Caco-2 (cell line): ENCODE measurements around the gene NXF1. TPM values are rescaled to one million over a fixed set of nuclear protein-coding genes. Genes with fewer than 3 reads are reported as not detected.
"Not testable (repeated sequence)": the region's sequence is repeated elsewhere in the genome, so short reads cannot be mapped to it uniquely, and the experiment has no call there.

Experiments
- BruUV-seq: library from RNA; stranded (reverse); fragments of 400-500 nt; replicated peaks from 2 replicates; lab custom pipeline; 2021; lab: Mats Ljungman, UMichigan
- CTCF ChIA-PET: fragments of 300-600 bp; sonication (Branson Sonifier 250); formaldehyde crosslinking; loops from one replicate; lab custom pipeline; 2022; ENCODE audit warnings: antibody characterized with exemption; lab: Charles Lee
- POLR2A ChIA-PET: fragments of 300-600 bp; sonication (Branson Sonifier 250); formaldehyde crosslinking; loops from one replicate; lab custom pipeline; 2022; ENCODE audit warnings: antibody characterized with exemption; lab: Charles Lee
- DNase-seq, 2 experiments: peaks; one replicate each; pipeline versions ENCODE4 v3.0.0 to v3.0.0-alpha.2; 2020 to 2022
- H3K27me3 ChIP-seq: replicated peaks from 2 replicates; pipeline ENCODE4 v1.6.0; 2011; ENCODE audit warnings: low read length; ENCODE audit not compliant: control insufficient read depth, insufficient read depth
- H3K36me3 ChIP-seq: 2 replicates; pipeline ENCODE4 v1.5.1; 2011; ENCODE audit warnings: low read length; ENCODE audit not compliant: control insufficient read depth, insufficient read depth
- H3K4me1 ChIP-seq: fragments of 250-450 bp; sonication (Bioruptor Pico); 2 replicates; pipeline ENCODE4 v1.5.1; 2020; ENCODE audit warnings: mild to moderate bottlenecking
- H3K4me3 ChIP-seq: 2 replicates; pipeline ENCODE4 v1.5.1; 2011; ENCODE audit warnings: low read depth, mild to moderate bottlenecking, control low read depth, low read length
- H3K9me3 ChIP-seq: fragments of 250-450 bp; sonication (Bioruptor Pico); 2 replicates; pipeline ENCODE4 v1.5.1; 2020; ENCODE audit warnings: mild to moderate bottlenecking, moderate library complexity
- H3K27ac Mint-ChIP-seq: one replicate; pipeline ENCODE4 v1.8.0; 2022; ENCODE audit warnings: mixed read lengths; ENCODE audit not compliant: unreplicated experiment
- H3K27me3 Mint-ChIP-seq: one replicate; pipeline ENCODE4 v1.8.0; 2022; ENCODE audit warnings: mixed read lengths; ENCODE audit not compliant: insufficient read depth, unreplicated experiment
- H3K36me3 Mint-ChIP-seq: one replicate; pipeline ENCODE4 v1.8.0; 2022; ENCODE audit warnings: mild to moderate bottlenecking, mixed read lengths; ENCODE audit not compliant: insufficient read depth, unreplicated experiment
- H3K4me1 Mint-ChIP-seq: one replicate; pipeline ENCODE4 v1.8.0; 2022; ENCODE audit warnings: low read depth, mixed read lengths; ENCODE audit not compliant: unreplicated experiment
- H3K4me3 Mint-ChIP-seq: one replicate; pipeline ENCODE4 v1.8.0; 2022; ENCODE audit warnings: mild to moderate bottlenecking, moderate library complexity, mixed read lengths; ENCODE audit not compliant: unreplicated experiment
- H3K9me3 Mint-ChIP-seq: one replicate; pipeline ENCODE4 v1.8.0; 2022; ENCODE audit warnings: mixed read lengths; ENCODE audit not compliant: unreplicated experiment
- CTCF ChIP-seq, 2 experiments: fragments of 200-600 bp in 1 of 2; IDR thresholded peaks; 1 replicate in 1 of 2; 2 replicates in 1 of 2; pipeline versions ENCODE4 v1.5.1 to v1.8.0; 2011 to 2022; ENCODE audit warnings: antibody characterized with exemption in 1 of 2, control low read depth in 1 of 2, inconsistent platforms in 1 of 2, low read depth in 1 of 2, low read length in 1 of 2, mild to moderate bottlenecking in 1 of 2, moderate library complexity in 1 of 2; ENCODE audit not compliant: insufficient read depth in 1 of 2, severe bottlenecking in 1 of 2, unreplicated experiment in 1 of 2
- intact Hi-C: fragments of 100-400 bp; cut with micrococcal nuclease; formaldehyde crosslinking; loops from one replicate; pipeline ENCODE4 v1.10.0; 2022; ENCODE audit not compliant: unreplicated experiment
- microRNA-seq: library from miRNA; unstranded; fragments of <30 nt; microRNA quantifications from one replicate; pipeline ENCODE4 v1.2.0, GENCODE V29; 2022
- total RNA-seq: library from RNA; stranded (reverse); gene quantifications from 2 replicates; pipeline ENCODE4 v1.2.3, GENCODE V29; 2022

Gene NXF1
- total RNA-seq, 1 experiment from 2014 or later = 77.5 TPM

GRCh38 chr11:62752177-62752785 is 53.0 kb downstream of the NXF1 start:
- Mint-ChIP-seq H3K4me3 (no peak overlapping the region), H3K27me3 (no peaks in the 10 kb centered on the region), H3K36me3 (peaks cover 23% of the 10 kb centered on the region), H3K27ac (no peak overlapping the region), H3K9me3 (no peaks in the 10 kb centered on the region), H3K4me1 (no peaks in the 10 kb centered on the region)
- BruUV-seq = no TSS peak
- Histone ChIP-seq H3K27me3 (no peaks in the 10 kb centered on the region), H3K9me3 (no peaks in the 10 kb centered on the region), H3K4me1 (peaks cover 9% of the 10 kb centered on the region; the same call in 1 of the 2 replicates), H3K4me3 (no peak overlapping the region), H3K36me3 (peaks cover 3% of the 10 kb centered on the region)
- CTCF ChIA-PET = no interaction called here
- no peak for DNase-seq
- intact Hi-C loops = loop anchor here (2.0 kb wide), 1 partner anchor 23 kb away; the partner anchor contains the start of gene TTC9C
- no peak for TF ChIP-seq CTCF (IDR thresholded peaks at IDR 0.05; ENCODE audit: insufficient read depth in 1 of 2, low read depth in 1 of 2, low read length in 1 of 2, severe bottlenecking in 1 of 2, unreplicated experiment in 1 of 2)
- POLR2A ChIA-PET = interaction anchor here (0.5 to 1.7 kb wide), 2 partner anchors 10 to 80 kb away, joined by 3 to 11 read pairs; partner anchors contain the start of genes POLR2G and STX5

GRCh38 chr11:62749931-62750330 is 55.3 kb downstream of the NXF1 start:
- H3K27me3 Mint-ChIP-seq, H3K4me3 Mint-ChIP-seq, H3K4me1 Mint-ChIP-seq, H3K27me3 ChIP-seq, H3K4me3 ChIP-seq, H3K27ac Mint-ChIP-seq, H3K4me1 ChIP-seq, H3K9me3 Mint-ChIP-seq, BruUV-seq, H3K36me3 ChIP-seq, DNase-seq, H3K9me3 ChIP-seq, intact Hi-C loops: not testable (repeated sequence)
- ChIA-PET CTCF (interaction anchor here (0.7 kb wide), 1 partner anchor 1502 kb away, joined by 8 read pairs; no protein-coding TSS in a partner anchor), POLR2A (interaction anchor here (0.7 to 1.8 kb wide), 3 partner anchors 21 to 91 kb away, joined by 3 to 16 read pairs (median 5); partner anchors contain the start of genes HNRNPUL2 and TAF6L)
- H3K36me3 Mint-ChIP-seq = peaks cover 23% of the 10 kb centered on the region

GRCh38 chr11:62747475-62748160 is 57.6 kb downstream of the NXF1 start:
- no peak for TF ChIP-seq CTCF (IDR thresholded peaks at IDR 0.05; ENCODE audit: insufficient read depth in 1 of 2, low read depth in 1 of 2, low read length in 1 of 2, severe bottlenecking in 1 of 2, unreplicated experiment in 1 of 2)
- Mint-ChIP-seq H3K27ac (no peak overlapping the region), H3K27me3 (no peaks in the 10 kb centered on the region), H3K4me1 (no peaks in the 10 kb centered on the region), H3K4me3 (no peak overlapping the region), H3K9me3 (no peaks in the 10 kb centered on the region), H3K36me3 (peaks cover 5% of the 10 kb centered on the region)
- intact Hi-C loops = no loop called here
- POLR2A ChIA-PET = no interaction called here
- CTCF ChIA-PET = interaction anchor here (1.3 to 1.5 kb wide), 2 partner anchors 22 to 39 kb away, joined by 3 to 4 read pairs; no protein-coding TSS in a partner anchor
- Histone ChIP-seq H3K4me1 (no peaks in the 10 kb centered on the region), H3K27me3 (no peaks in the 10 kb centered on the region), H3K4me3 (no peak overlapping the region), H3K36me3 (no peaks in the 10 kb centered on the region; the same call in none of the 2 replicates), H3K9me3 (no peaks in the 10 kb centered on the region)
- DNase-seq = no peak
- BruUV-seq = no TSS peak

Small RNA genes lying within 50 kb of the gene (microRNA-seq; reads per million reads assigned to microRNA genes)
- gene MIR6514 (1.5 reads per million), gene MIR6748 (not detected)

Other genes starting within 250 kb of the NXF1 start
- gene EEF1G, start 231.5 kb downstream of the NXF1 start, total RNA-seq = 2,004 and 2,035 TPM in 2 replicates
- 27.2 and 30.2 TPM in 2 replicates for gene TUT1, start 213.9 kb downstream of the NXF1 start, total RNA-seq
- 134 and 135 TPM in 2 replicates for gene MTA2, start 203.6 kb downstream of the NXF1 start, total RNA-seq
- 61.2 and 68.7 TPM in 2 replicates for gene EML3, start 192.7 kb downstream of the NXF1 start, total RNA-seq
- gene ROM1, start 192.2 kb downstream of the NXF1 start, total RNA-seq = 1.1 and 1.3 TPM in 2 replicates
- gene B3GAT3, start 183.5 kb downstream of the NXF1 start, total RNA-seq = 37.2 and 37.6 TPM in 2 replicates
- gene GANAB, start 158.8 kb downstream of the NXF1 start, total RNA-seq = 414 and 442 TPM in 2 replicates
- gene INTS5, start 152.1 kb downstream of the NXF1 start, total RNA-seq = 22.2 TPM in 2 replicates
- gene C11orf98, start 140.2 kb downstream of the NXF1 start, total RNA-seq = 115 and 123 TPM in 2 replicates
- 38.2 and 40.1 TPM in 2 replicates for gene CSKMT, start 140.1 kb downstream of the NXF1 start, total RNA-seq
- 23.9 and 24.0 TPM in 2 replicates for gene UQCC3, start 133.8 kb downstream of the NXF1 start, total RNA-seq
- 11.9 and 13.6 TPM in 2 replicates for gene LBHD1, start 133.2 kb downstream of the NXF1 start, total RNA-seq
- gene UBXN1, start 126.4 kb downstream of the NXF1 start, total RNA-seq = 116 and 118 TPM in 2 replicates
- 0.35 and 0.64 TPM in 2 replicates for gene LRRN4CL, start 115.9 kb downstream of the NXF1 start, total RNA-seq
- gene BSCL2, start 98.0 kb downstream of the NXF1 start, total RNA-seq = 39.2 and 48.2 TPM in 2 replicates
- gene GNG3, start 97.8 kb downstream of the NXF1 start, total RNA-seq = not detected in 2 replicates
- gene HNRNPUL2, start 78.0 kb downstream of the NXF1 start, total RNA-seq = 60.0 and 62.9 TPM in 2 replicates
- gene TTC9C, start 77.0 kb downstream of the NXF1 start, total RNA-seq = 47.0 and 53.6 TPM in 2 replicates
- 8.2 and 10.9 TPM in 2 replicates for gene ZBTB3, start 51.3 kb downstream of the NXF1 start, total RNA-seq
- 139 TPM in 2 replicates for gene POLR2G, start 43.9 kb downstream of the NXF1 start, total RNA-seq
- 26.8 and 30.1 TPM in 2 replicates for gene TAF6L, start 34.0 kb downstream of the NXF1 start, total RNA-seq
- gene TMEM179B, start 18.0 kb downstream of the NXF1 start, total RNA-seq = 59.9 and 68.4 TPM in 2 replicates
- 22.7 and 28.1 TPM in 2 replicates for gene TMEM223, start 13.4 kb downstream of the NXF1 start, total RNA-seq
- gene STX5, start 26.6 kb upstream of the NXF1 start, total RNA-seq = 39.9 and 44.2 TPM in 2 replicates
- gene TEX54, start 27.4 kb upstream of the NXF1 start, total RNA-seq = 0.95 TPM in 1 of 2 replicates, not detected in the other
- gene WDR74, start 34.1 kb upstream of the NXF1 start, total RNA-seq = 112 and 115 TPM in 2 replicates
- gene SLC3A2, start 75.5 kb upstream of the NXF1 start, total RNA-seq = 763 and 879 TPM in 2 replicates
- gene CHRM1, start 115.9 kb upstream of the NXF1 start, total RNA-seq = not detected in 2 replicates
- not detected in 2 replicates for gene SLC22A6, start 179.5 kb upstream of the NXF1 start, total RNA-seq
- not detected in 2 replicates for gene SLC22A8, start 210.4 kb upstream of the NXF1 start, total RNA-seq